Colon (tissue), 2 donors: Measurements from ENCODE around the gene PLD3.
"Not testable (repeated sequence)": the region's sequence is repeated elsewhere in the genome, so short reads cannot be mapped to it uniquely, and the experiment has no call there.

Experiments
- FAIRE-seq: peaks from 2 replicates; lab custom pipeline; 2012; peaks lifted over from hg19 to GRCh38; lab: Jason Lieb, UNC
- donor health status: control.
- donor health status: control.

Gene PLD3

DNA sequence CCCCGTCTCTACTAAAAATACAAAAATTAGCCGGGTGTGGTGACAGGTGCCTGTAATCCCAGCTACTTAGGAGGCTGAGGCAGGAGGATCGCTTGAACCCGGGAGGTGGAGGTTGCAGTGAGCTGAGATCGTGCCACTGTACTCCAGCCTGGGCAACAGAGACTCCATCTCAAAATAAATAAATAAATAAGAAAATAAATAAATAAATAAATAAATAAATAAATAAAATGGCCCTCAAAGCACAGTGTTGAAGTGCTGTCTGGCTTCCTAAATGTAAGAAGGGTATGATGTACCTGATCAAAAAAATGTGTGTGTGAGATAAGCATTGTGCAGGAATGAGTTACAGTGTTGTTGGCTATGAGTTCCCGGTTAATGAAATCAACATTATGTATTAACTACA, 15.4 kb upstream of the PLD3 start:
- FAIRE-seq, result not testable (repeated sequence)

GRCh38 chr19:40335101-40335500, 13.4 kb upstream of the PLD3 start:
- no peak for FAIRE-seq

GRCh38 chr19:40335855-40336600, 12.5 kb upstream of the PLD3 start:
- no peak for FAIRE-seq

- no peak for FAIRE-seq
Measured at GRCh38 chr19:40336601-40336900, 11.9 kb upstream of the PLD3 start.

DNA sequence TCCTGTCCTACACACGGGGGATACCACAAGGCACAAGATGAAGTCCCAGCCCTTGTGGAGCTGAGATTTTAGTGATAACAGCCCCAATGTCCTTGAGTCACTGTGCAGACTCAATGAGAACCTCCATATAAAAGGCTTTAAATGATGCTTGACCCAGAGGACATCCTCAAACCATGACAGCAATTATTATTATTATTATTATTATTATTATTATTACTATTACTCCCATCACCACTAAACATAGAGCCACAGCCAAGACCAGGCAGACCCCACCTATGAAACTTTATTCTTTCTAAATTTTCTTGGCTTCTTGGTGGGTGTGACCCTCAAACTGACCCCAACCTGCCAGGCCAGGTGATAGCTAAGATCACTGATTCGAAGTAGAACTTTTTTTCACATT, 11.4 kb upstream of the PLD3 start:
- FAIRE-seq, result no peak

DNA sequence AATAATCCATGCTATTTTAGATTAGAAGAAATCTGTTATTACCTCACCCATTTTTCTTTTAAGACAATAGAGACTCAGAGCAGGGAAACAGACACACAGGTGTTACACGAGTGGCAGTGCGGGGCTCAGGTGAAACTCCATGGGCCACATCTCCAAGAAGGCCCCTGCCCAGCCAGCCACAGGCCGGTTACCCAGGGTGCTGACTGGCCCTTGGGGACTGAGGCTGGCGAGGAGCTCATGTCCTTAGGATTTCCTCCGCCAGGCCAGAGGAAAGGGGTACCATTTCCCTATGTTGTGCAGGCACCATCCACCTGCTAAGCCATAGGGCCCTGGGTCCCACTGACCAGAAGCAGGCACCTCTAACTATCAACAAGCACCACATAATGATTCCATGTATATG, 10.9 kb upstream of the PLD3 start:
- no peak for FAIRE-seq

DNA sequence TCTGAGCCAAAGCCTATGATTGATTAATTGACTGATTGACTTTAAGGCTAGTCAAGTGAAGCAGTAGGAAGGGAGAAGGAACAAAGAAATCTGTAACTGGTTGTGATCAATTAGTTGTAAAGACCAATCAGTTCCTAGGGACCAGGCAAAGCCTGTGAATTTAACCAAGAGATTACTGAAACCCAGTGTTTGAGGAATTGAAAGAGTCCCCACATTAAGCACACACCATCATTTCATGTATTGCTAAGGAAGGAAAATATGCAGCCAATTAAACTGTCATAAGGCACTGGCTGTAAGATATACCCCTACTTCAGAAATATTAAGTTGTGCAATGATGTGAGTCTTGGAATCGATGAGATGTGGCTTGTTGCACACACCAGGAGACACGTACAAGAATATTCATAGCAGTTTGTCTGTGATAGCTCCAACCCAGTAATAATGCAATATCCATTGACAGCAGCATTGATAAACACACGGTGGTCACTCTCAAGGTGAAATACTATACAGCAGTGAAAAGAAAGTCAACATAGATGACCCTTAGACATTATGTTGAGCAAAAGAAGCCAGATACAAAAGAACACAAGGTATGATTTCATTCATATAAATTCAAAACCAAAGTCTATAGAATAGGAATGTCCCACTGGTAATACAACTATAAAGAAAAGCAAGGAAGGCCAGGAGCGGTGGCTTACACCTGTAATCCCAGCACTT, 9.3 kb upstream of the PLD3 start:
- no peak for FAIRE-seq

- FAIRE-seq, result no peak
Measured at GRCh38 chr19:40341601-40342482, 6.7 kb upstream of the PLD3 start.

DNA sequence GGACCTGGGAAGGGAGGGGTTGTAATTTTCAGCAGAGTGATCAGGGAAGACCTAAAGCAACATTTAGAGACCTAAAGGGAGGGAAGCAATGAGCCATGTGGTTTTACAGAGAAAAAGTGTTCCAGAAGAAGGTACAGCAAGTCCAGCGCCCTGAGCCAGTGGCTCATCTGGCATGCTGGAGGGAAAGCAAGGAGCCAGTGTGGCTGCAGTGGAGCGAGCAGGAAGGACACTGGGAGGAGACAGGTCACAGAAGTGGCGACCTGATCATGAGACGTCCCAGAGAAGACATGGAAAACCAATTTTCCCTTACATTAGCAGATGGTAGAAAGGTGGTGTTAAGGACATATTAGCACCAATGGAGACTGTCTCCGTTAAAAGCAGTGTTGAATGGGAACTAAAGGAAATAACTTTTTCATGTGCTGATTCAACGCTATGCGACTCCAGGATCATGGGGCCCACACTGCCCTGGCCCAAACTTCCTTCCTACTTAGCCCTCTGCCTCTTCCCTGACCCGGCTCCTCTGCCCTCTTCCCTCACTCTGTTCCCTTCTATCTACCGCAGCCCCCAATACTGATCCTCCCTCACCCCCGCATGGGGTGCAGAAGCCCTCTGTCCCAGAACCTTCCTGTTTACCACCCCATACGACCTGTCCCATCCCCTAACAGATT, 5.7 kb upstream of the PLD3 start:
- no peak for FAIRE-seq

DNA sequence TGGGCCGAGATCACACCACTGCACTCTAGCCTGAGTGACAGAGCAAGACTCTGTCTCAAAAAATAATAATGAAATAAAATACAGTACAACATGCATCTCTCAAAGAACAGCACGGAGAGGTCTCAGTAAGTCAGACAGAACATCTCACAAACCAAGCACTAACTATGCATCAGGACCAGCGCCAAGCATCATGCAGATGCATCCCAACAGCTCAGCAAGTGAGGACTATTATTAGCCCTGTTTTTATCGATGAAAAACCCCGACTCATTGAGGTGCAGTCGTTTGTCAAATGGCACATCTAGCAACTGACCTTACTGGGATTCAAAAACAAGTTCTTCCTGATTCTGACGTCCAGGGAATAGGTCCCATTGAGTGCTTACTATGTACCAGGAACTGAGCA, 4.1 kb upstream of the PLD3 start:
- no peak for FAIRE-seq

- no peak for FAIRE-seq
Measured at GRCh38 chr19:40348961-40349507, 539 bp downstream of the PLD3 start.

DNA sequence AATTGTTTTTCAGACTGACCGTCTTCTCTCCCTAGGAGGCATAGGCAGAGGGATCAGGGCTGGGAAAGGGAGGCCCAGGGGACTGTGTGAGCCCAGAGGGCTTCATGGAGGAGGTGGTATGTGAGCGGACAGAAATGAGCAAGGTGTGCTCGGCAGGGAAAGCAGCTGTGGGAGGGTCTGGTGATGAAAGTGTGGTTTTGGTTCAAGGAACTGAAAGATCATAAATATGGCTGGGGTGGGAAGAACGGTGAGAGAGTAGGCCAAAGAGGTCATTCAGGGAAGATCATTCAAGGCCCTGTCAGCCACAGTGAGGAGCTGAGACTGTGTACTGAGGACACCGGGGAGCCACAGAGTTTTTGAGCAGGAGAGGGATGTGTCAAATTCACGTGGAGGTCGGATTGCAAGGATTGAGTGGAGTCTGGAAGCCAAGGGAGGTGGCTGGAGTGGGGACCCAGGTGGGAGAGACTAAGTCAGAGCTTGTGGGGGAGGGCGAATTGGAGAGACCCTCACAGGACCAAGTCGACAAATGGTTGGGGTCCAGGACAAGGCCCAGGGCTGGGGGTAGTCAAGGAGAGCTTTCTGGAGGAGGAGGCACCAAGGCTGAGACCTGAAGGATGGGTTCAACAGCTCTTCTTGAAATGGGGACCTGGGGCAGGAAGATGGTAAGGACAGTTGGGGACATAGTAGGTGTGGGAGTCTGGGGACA, 7.6 kb downstream of the PLD3 start:
- no peak for FAIRE-seq

DNA sequence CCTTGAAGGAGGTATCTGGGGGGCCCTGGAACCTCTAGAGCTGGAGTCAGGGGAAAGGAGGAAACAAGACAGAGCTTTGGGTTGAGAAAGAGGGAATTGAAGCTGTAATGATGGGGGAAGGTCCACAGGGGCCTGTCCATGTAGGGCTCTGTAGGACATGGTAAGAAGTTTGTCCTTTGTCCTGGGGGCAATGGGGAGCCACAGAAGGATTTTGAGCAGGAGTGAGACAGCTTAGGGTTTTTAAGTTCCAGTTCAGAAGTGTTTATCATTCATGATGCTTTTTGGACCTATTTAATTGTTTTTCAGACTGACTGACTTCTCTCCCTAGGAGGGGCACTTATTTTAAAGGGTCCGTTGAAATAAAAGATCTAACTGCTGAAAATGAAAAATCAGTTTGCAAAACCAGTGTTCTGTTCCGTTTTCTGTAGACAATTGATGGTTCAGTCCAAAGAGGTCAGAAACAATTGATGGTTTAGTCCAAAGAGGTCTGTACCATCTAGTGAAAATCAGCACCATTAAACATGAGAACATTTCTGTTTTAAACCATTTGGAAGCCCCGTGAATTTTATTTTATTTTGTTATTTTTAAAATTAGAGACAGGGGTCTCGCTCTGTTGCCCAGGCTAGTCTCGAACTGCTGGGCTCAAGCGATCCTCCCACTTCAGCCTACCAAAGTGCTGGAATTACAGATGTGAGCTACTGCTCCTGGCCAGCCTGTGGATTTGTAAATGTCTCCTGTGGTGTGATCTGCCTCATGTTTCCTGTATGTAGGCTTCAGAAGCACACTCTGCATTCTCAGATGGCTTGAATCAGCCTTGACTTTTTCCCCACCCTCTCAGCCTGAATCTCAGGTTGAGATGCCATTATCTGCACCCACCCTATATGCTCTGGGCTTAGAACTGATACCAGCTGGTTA, 8.4 kb downstream of the PLD3 start:
- no peak for FAIRE-seq

DNA sequence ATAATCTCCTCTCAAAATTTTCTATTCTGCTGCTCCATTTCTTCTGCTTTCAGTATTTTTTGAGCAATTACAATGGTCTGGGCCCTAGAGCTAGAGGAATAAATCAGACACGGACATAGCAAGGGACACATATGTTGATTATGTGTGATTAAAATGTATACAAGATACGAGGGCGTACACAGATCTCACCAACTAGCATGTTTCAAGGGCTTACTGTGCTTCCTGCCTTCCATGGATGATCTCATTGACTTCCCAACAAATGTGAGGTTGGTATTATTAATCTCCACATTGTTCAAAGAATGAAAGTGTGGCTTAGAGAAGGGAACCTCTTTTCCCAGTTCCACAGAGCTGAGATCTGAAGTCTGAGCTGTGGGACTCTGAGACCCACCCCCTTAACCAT, 9.1 kb downstream of the PLD3 start:
- FAIRE-seq, result no peak

DNA sequence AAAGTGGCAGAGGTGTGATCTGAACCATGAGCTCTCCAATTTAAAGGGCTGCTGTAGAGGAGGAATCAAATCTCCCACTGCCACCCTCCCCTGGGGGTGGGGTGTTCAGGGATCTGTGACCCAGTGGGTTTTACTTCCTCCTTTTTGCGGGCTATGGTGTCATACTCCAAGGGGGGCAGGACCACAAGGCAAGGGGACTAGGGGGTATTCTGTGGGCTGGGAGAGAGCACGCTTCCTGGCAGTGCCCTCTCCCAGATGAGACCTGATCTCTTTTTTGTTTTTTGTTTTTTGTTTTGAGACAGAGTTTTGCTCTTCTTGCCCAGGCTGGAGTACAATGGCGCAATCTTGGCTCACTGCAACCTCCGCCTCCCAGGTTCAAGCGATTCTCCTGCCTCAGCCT, 10.3 kb downstream of the PLD3 start:
- FAIRE-seq, result no peak

GRCh38 chr19:40360020-40360707, 11.7 kb downstream of the PLD3 start:
- FAIRE-seq, result no peak

GRCh38 chr19:40360708-40361241, 12.3 kb downstream of the PLD3 start:
- no peak for FAIRE-seq

- no peak for FAIRE-seq
Measured at GRCh38 chr19:40362160-40362559, 13.7 kb downstream of the PLD3 start.

GRCh38 chr19:40363069-40363468, 14.6 kb downstream of the PLD3 start:
- FAIRE-seq, result no peak

DNA sequence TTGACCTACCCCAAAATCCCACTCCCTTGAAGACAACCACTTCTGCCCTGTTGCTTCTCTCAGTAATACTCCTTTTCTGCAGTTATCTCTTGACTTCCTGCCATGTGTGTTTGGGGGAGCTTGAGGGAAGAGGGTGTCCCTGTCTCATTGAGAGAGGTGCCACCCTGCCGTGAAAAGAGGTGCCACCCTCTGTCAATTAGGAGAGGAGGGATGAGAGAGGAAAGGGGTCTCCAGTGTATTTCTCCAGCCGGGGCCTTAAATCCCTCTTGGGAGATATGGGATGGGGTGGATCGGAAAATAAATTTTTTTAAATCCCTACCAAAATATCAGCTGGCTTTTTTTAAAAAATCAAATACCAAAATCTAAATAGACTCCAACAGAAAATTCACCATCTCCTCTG, 16.5 kb downstream of the PLD3 start:
- no peak for FAIRE-seq
